Breast epithelium (tissue), 4 donors: Measurements from ENCODE around the gene SH3GL2. TPM values are rescaled to one million over a fixed set of nuclear protein-coding genes. Genes with fewer than 3 reads are reported as not detected.
A peak's percentile ranks its signal among the peaks of the same experiment; 100 is the strongest.

Source experiments
- DNase-seq, 2 donors: peaks; one replicate each; pipeline ENCODE4 v3.0.0-alpha.2; 2019; ENCODE audit warnings: low spot score in 2 of 2
- H3K27ac ChIP-seq, 2 donors: fragments of 200-600 bp; sonication (generic) in 1 of 2; one replicate each; pipeline ENCODE4 v1.5.1; 2016 to 2019; ENCODE audit warnings: mild to moderate bottlenecking in 1 of 2
- H3K27me3 ChIP-seq, 2 donors: fragments of 200-600 bp; sonication (generic) in 1 of 2; one replicate each; pipeline versions ENCODE4 v1.5.1 to v1.6.0; 2017 to 2019; ENCODE audit warnings: control low read depth in 1 of 2, mild to moderate bottlenecking in 1 of 2
- H3K36me3 ChIP-seq: fragments of 200-600 bp; one replicate; pipeline ENCODE4 v1.5.1; 2019
- H3K4me1 ChIP-seq, 2 donors: fragments of 200-600 bp; sonication (generic); one replicate each; pipeline ENCODE4 v1.5.1; 2016 to 2019; ENCODE audit warnings: control low read depth in 1 of 2
- H3K4me3 ChIP-seq, 3 donors: fragments of 200-600 bp; sonication (generic); 1 replicate in 2 of 3; 2 replicates in 1 of 3; pipeline ENCODE4 v1.5.1; 2016 to 2019; ENCODE audit warnings: mild to moderate bottlenecking in 3 of 3, moderate library complexity in 2 of 3
- H3K9me3 ChIP-seq, 2 donors: fragments of 200-600 bp; sonication (generic) in 1 of 2; one replicate each; pipeline ENCODE4 v1.5.1; 2016 to 2019; ENCODE audit warnings: control low read depth in 1 of 2
- CTCF ChIP-seq, 3 donors: fragments of 450-650 bp; IDR thresholded peaks; one replicate each; pipeline ENCODE4 v1.5.1; 2016 to 2017; ENCODE audit warnings: antibody characterized with exemption in 3 of 3, mild to moderate bottlenecking in 3 of 3, moderate library complexity in 3 of 3
- POLR2A ChIP-seq: fragments of 450-650 bp; IDR thresholded peaks from one replicate; pipeline ENCODE4 v1.6.1; 2016; ENCODE audit warnings: antibody characterized with exemption, mild to moderate bottlenecking, moderate library complexity
- POLR2AphosphoS5 ChIP-seq, 3 donors: sonication (generic); formaldehyde crosslinking; IDR thresholded peaks; one replicate each; pipeline ENCODE4 v1.6.1; 2017; ENCODE audit warnings: antibody characterized with exemption in 3 of 3
- intact Hi-C: fragments of 100-400 bp; cut with DNase I; formaldehyde crosslinking; loops from one replicate; pipeline ENCODE4 v1.15.1; 2023; ENCODE audit warnings: low total_unique reads
- total RNA-seq, 3 donors: library from RNA; depleted of rRNA; stranded (reverse); fragments of >200 nt; gene quantifications; one replicate each; pipeline ENCODE4 v1.1.0, GENCODE V29; 2016

Gene SH3GL2
- total RNA-seq: under 1 TPM in 2 of 3 donors, not detected in 1; under 0.01 to 0.16 TPM

GRCh38 chr9:17578911-17579793 is at the start of gene SH3GL2:
TSS of gene SH3GL2 (plus strand) at chr9:17579066.
- Histone ChIP-seq H3K4me3 (peak within 1 kb of the TSS; percentile 45 to 67 (median 49)), H3K4me1 (no peaks in the 10 kb centered on the region), H3K27me3 (peaks cover 0 to 35% of the 10 kb centered on the region in 2 donors), H3K9me3 (no peaks in the 10 kb centered on the region), H3K27ac (no peak within 1 kb of the TSS), H3K36me3 (no peaks in the 10 kb centered on the region)
- TF ChIP-seq POLR2AphosphoS5 (IDR thresholded peaks at IDR 0.05) (no peak), CTCF (IDR thresholded peaks at IDR 0.05) (no peak)
- DNase-seq: no peak
- intact Hi-C loops: no loop called here

DNA sequence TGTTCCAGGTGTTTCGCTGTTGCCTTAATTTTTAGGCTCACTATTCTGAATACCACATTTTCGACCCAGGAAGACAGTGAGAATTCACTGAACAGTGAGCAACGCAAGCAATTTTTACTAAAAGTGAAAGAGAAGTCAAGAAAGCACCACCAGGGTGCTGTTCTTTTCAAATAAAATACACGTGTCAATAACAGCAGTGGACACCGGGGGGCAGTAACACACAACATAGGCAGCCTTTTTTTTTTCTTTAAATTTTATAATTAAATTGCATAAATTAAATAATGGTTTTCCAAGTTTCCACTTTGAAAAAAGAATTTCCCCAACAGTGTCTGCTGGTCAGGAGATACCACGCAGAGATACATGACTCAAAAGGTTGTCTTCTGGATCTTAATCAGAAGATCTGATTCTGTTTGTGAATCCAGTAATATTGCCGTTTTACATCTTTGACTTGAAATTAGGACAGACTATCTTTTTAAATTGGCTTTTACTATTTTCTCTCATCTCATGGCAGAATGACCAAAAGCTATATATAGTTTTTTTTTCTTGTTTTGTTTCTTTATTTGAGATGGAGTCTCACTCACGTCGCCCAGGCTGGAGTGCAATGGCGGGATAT is 47.1 kb upstream of the SH3GL2 start:
- Histone ChIP-seq H3K27me3 (no peaks in the 10 kb centered on the region), H3K27ac (no peak overlapping the region), H3K4me1 (no peaks in the 10 kb centered on the region), H3K36me3 (no peaks in the 10 kb centered on the region), H3K4me3 (no peak overlapping the region), H3K9me3 (no peaks in the 10 kb centered on the region)
- intact Hi-C loops: no loop called here
- DNase-seq: no peak
- peak; percentile 26 to 45 (median 29) for TF ChIP-seq CTCF (IDR thresholded peaks at IDR 0.05)
- no peak for TF ChIP-seq POLR2AphosphoS5 (IDR thresholded peaks at IDR 0.05)
- no peak for TF ChIP-seq POLR2A

GRCh38 chr9:17532461-17532860 is 46.4 kb upstream of the SH3GL2 start:
- H3K27me3 ChIP-seq: no peaks in the 10 kb centered on the region
- no peak overlapping the region for H3K4me3 ChIP-seq
- TF ChIP-seq CTCF (IDR thresholded peaks at IDR 0.05) (no peak), POLR2A (no peak), POLR2AphosphoS5 (IDR thresholded peaks at IDR 0.05) (no peak)
- H3K9me3 ChIP-seq: no peaks in the 10 kb centered on the region
- no peaks in the 10 kb centered on the region for H3K4me1 ChIP-seq
- intact Hi-C loops: no loop called here
- no peak for DNase-seq
- no peak overlapping the region for H3K27ac ChIP-seq
- H3K36me3 ChIP-seq: no peaks in the 10 kb centered on the region

DNA sequence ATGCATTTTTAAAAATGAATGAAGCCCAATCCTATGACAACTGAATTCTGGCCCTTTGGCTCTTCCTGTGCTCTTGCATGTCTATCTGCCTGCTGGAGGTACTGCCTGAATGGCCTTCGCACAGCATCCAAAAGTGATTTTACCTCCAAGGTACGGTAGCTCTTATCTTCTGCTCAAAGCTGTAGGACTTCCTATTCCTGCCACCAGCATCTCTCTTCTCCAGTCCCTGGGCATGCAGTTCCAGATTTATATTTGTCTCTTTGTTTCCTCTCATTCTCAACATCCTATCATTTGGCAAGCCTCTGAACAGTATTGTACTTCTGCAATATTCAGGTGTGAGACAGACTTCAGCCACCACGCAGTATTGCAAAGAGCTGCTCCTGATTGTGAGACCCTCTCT is 43.7 kb upstream of the SH3GL2 start:
- TF ChIP-seq POLR2AphosphoS5 (IDR thresholded peaks at IDR 0.05) (no peak), POLR2A (no peak), CTCF (IDR thresholded peaks at IDR 0.05) (no peak)
- intact Hi-C loops: no loop called here

GRCh38 chr9:17536027-17536426 is 42.8 kb upstream of the SH3GL2 start:
- Histone ChIP-seq H3K4me1 (no peaks in the 10 kb centered on the region), H3K9me3 (peaks cover 0 to 5% of the 10 kb centered on the region in 2 donors), H3K36me3 (no peaks in the 10 kb centered on the region), H3K27me3 (no peaks in the 10 kb centered on the region), H3K27ac (no peak overlapping the region), H3K4me3 (no peak overlapping the region)
- no peak for TF ChIP-seq CTCF (IDR thresholded peaks at IDR 0.05)
- no peak for TF ChIP-seq POLR2A
- TF ChIP-seq POLR2AphosphoS5 (IDR thresholded peaks at IDR 0.05): no peak
- intact Hi-C loops: no loop called here
- no peak for DNase-seq

More for the DNA sequence above, 43.7 kb upstream of the SH3GL2 start:
- Histone ChIP-seq H3K9me3 (peaks cover 0 to 5% of the 10 kb centered on the region in 2 donors), H3K27ac (no peak overlapping the region), H3K4me3 (no peak overlapping the region), H3K4me1 (no peaks in the 10 kb centered on the region), H3K27me3 (no peaks in the 10 kb centered on the region), H3K36me3 (no peaks in the 10 kb centered on the region)
- DNase-seq: no peak
